H9 (cell line): ENCODE data around the gene GSTT2. TPM values are rescaled to one million over a fixed set of nuclear protein-coding genes. Genes with fewer than 3 reads are reported as not detected.

Experiments used
- DNase-seq: peaks from one replicate; pipeline ENCODE4 v3.0.0-alpha.2; 2017
- H2AFZ ChIP-seq: one replicate; pipeline ENCODE4 v1.6.1; 2013; ENCODE audit warnings: mild to moderate bottlenecking, low read length, control low read depth, moderate library complexity
- H2AK5ac ChIP-seq: 2 replicates; pipeline ENCODE4 v1.6.1; 2013; ENCODE audit warnings: low read length, control low read depth, mixed read lengths; ENCODE audit not compliant: insufficient read length
- H2BK120ac ChIP-seq: one replicate; pipeline ENCODE4 v1.6.1; 2013; ENCODE audit warnings: low read depth, mild to moderate bottlenecking, low read length, control low read depth, inconsistent platforms; ENCODE audit not compliant: poor library complexity, severe bottlenecking
- H2BK12ac ChIP-seq: 2 replicates; pipeline ENCODE4 v1.6.1; 2013; ENCODE audit warnings: low read length, control low read depth, mixed read lengths, low read depth; ENCODE audit not compliant: insufficient read length
- H2BK15ac ChIP-seq: 2 replicates; pipeline ENCODE4 v1.6.1; 2013; ENCODE audit warnings: low read depth, low read length, control low read depth
- H2BK20ac ChIP-seq: one replicate; pipeline ENCODE4 v1.6.1; 2013; ENCODE audit warnings: low read depth, mild to moderate bottlenecking, low read length, control low read depth, inconsistent platforms; ENCODE audit not compliant: poor library complexity, severe bottlenecking
- H2BK5ac ChIP-seq: 2 replicates; pipeline ENCODE4 v1.6.1; 2013; ENCODE audit warnings: low read length, control low read depth, mixed read lengths; ENCODE audit not compliant: insufficient read length
- H3K14ac ChIP-seq: 2 replicates; pipeline ENCODE4 v1.6.1; 2013; ENCODE audit warnings: low read length, control low read depth; ENCODE audit not compliant: insufficient read depth
- H3K18ac ChIP-seq: 2 replicates; pipeline ENCODE4 v1.6.1; 2013; ENCODE audit warnings: low read depth, mild to moderate bottlenecking, mixed read lengths, low read length, control low read depth; ENCODE audit not compliant: insufficient read length
- H3K23ac ChIP-seq: 2 replicates; pipeline ENCODE4 v1.6.1; 2013; ENCODE audit warnings: low read length, control low read depth, mixed read lengths, low read depth; ENCODE audit not compliant: insufficient read length
- H3K23me2 ChIP-seq: 2 replicates; pipeline ENCODE4 v1.6.1; 2013; ENCODE audit warnings: low read depth, mild to moderate bottlenecking, mixed read lengths, low read length, control low read depth; ENCODE audit not compliant: insufficient read length, poor library complexity, severe bottlenecking
- H3K27ac ChIP-seq: 2 replicates; pipeline ENCODE4 v1.5.1; 2013; ENCODE audit warnings: low read length, control low read depth, mixed read lengths, low read depth; ENCODE audit not compliant: insufficient read length
- H3K27me3 ChIP-seq: 2 replicates; pipeline ENCODE4 v1.6.1; 2013; ENCODE audit warnings: low read length, control low read depth, inconsistent platforms; ENCODE audit not compliant: insufficient read depth
- H3K4ac ChIP-seq: 2 replicates; pipeline ENCODE4 v1.6.1; 2013; ENCODE audit warnings: low read depth, mild to moderate bottlenecking, control low read depth, inconsistent platforms, low read length, moderate library complexity
- H3K4me1 ChIP-seq: 2 replicates; pipeline ENCODE4 v1.6.1; 2013; ENCODE audit warnings: low read length, control low read depth, inconsistent platforms; ENCODE audit not compliant: insufficient read depth
- H3K4me2 ChIP-seq: 2 replicates; pipeline ENCODE4 v1.6.1; 2013; ENCODE audit warnings: low read length, control low read depth, mixed read lengths; ENCODE audit not compliant: insufficient read length, insufficient read depth
- H3K56ac ChIP-seq: 2 replicates; pipeline ENCODE4 v1.6.1; 2013; ENCODE audit warnings: low read depth, mild to moderate bottlenecking, mixed read lengths, low read length, control low read depth; ENCODE audit not compliant: insufficient read length
- H3K79me1 ChIP-seq: 2 replicates; pipeline ENCODE4 v1.6.1; 2013; ENCODE audit warnings: low read depth, mild to moderate bottlenecking, moderate library complexity, low read length, control low read depth, inconsistent platforms; ENCODE audit not compliant: insufficient read depth, poor library complexity, severe bottlenecking
- H3K79me2 ChIP-seq: 2 replicates; pipeline ENCODE4 v1.6.1; 2013; ENCODE audit warnings: low read length, control low read depth, inconsistent platforms; ENCODE audit not compliant: insufficient read depth
- H3K9ac ChIP-seq: 2 replicates; pipeline ENCODE4 v1.6.1; 2013; ENCODE audit warnings: low read length, control low read depth, mixed read lengths; ENCODE audit not compliant: insufficient read length; ENCODE audit errors: extremely low read depth
- H3K9me3 ChIP-seq: one replicate; pipeline ENCODE4 v1.6.1; 2013; ENCODE audit warnings: low read depth, low read length, inconsistent platforms; ENCODE audit not compliant: control insufficient read depth
- H3T11ph ChIP-seq: one replicate; pipeline ENCODE4 v1.6.1; 2013; ENCODE audit warnings: mild to moderate bottlenecking, low read length, control low read depth, inconsistent platforms
- H4K20me1 ChIP-seq: one replicate; pipeline ENCODE4 v1.6.1; 2013; ENCODE audit not compliant: control insufficient read depth, insufficient read length, insufficient read depth
- H4K5ac ChIP-seq: 2 replicates; pipeline ENCODE4 v1.6.1; 2013; ENCODE audit warnings: low read depth, mild to moderate bottlenecking, mixed read lengths, low read length, control low read depth; ENCODE audit not compliant: insufficient read length
- H4K8ac ChIP-seq: replicated peaks from 2 replicates; pipeline ENCODE4 v1.6.1; 2013; ENCODE audit warnings: low read length, control low read depth, mixed read lengths, low read depth; ENCODE audit not compliant: insufficient read length
- H4K91ac ChIP-seq: 2 replicates; pipeline ENCODE4 v1.6.1; 2013; ENCODE audit warnings: low read depth, mild to moderate bottlenecking, moderate library complexity, mixed read lengths, low read length, control low read depth; ENCODE audit not compliant: insufficient read length
- H3K27ac Mint-ChIP-seq, 3 experiments: 2 replicates in 2 of 3; 3 replicates in 1 of 3; pipeline ENCODE4 v1.8.0; 2020 to 2021; ENCODE audit warnings: mixed read lengths in 3 of 3, mild to moderate bottlenecking in 1 of 3, moderate library complexity in 1 of 3
- H3K27me3 Mint-ChIP-seq: 2 replicates; pipeline ENCODE4 v1.8.0; 2021; ENCODE audit warnings: low read depth, mild to moderate bottlenecking, moderate library complexity, mixed read lengths
- H3K36me3 Mint-ChIP-seq, 3 experiments: 2 replicates in 2 of 3; 3 replicates in 1 of 3; pipeline ENCODE4 v1.8.0; 2020 to 2021; ENCODE audit warnings: low read depth in 3 of 3, mixed read lengths in 3 of 3; ENCODE audit not compliant: insufficient read depth in 1 of 3
- H3K4me1 Mint-ChIP-seq, 2 experiments: 2 replicates each; pipeline ENCODE4 v1.8.0; 2020; ENCODE audit warnings: mixed read lengths in 2 of 2
- H3K4me3 Mint-ChIP-seq, 2 experiments: 2 replicates in 1 of 2; 3 replicates in 1 of 2; pipeline ENCODE4 v1.8.0; 2020 to 2021; ENCODE audit warnings: mild to moderate bottlenecking in 2 of 2, mixed read lengths in 2 of 2, moderate library complexity in 1 of 2
- H3K9me3 Mint-ChIP-seq, 2 experiments: 2 replicates in 1 of 2; 3 replicates in 1 of 2; pipeline ENCODE4 v1.8.0; 2020; ENCODE audit warnings: mild to moderate bottlenecking in 2 of 2, mixed read lengths in 2 of 2, moderate library complexity in 1 of 2
- WGBS: extraction: QIAGEN DNeasy Blood & Tissue Kit; methylation state at CpG from one replicate; pipeline ENCODE4 v1.1.7; 2013; ENCODE audit warnings: missing lambda C conversion rate, low lambda C conversion rate, mixed read lengths; ENCODE audit not compliant: insufficient read length; ENCODE audit errors: extremely low coverage; 5-methylcytosine and 5-hydroxymethylcytosine counted together
- total RNA-seq: library from RNA; stranded (reverse); gene quantifications from 2 replicates; pipeline ENCODE4 v1.2.1, GENCODE V29; 2021
- TF ChIP-seq, protein P1 (sequence below): fragments of 200-600 bp; sonication (generic); conservative IDR thresholded peaks from 3 replicates; pipeline ENCODE4 v1.8.0; 2021; ENCODE audit warnings: antibody characterized with exemption, mild to moderate bottlenecking

GSTT2 gene
- total RNA-seq, 1 experiment from 2014 or later, result 0.22 TPM

DNA sequence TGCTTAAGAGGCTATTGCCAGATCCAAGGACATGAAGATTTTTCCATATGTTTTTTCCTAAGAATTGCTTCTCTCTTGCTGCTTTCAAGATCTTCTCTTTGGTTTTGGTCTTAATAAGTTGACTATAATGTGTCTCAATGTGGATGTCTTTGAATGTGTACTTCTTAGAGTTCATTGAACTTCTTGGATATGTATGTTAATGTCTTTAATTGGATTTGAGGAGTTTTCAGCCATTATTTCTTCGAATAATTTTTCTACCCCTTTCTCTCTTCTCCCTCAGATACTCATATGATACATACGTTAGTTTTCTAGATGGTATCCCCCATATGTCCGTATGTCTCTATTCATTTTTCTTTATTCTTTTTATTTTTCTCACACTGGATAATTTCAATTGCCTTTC lies 44.4 kb downstream of the GSTT2 start:
- Histone ChIP-seq H3K18ac (no peak overlapping the region), H2BK20ac (no peak overlapping the region), H3K56ac (no peak overlapping the region), H4K91ac (no peak overlapping the region), H2BK120ac (no peak overlapping the region), H4K8ac (no peak overlapping the region), H3K4me1 (no peaks in the 10 kb centered on the region), H3K27me3 (no peaks in the 10 kb centered on the region), H3T11ph (no peak overlapping the region), H3K79me1 (no peaks in the 10 kb centered on the region), H3K9me3 (no peaks in the 10 kb centered on the region), H2BK15ac (no peak overlapping the region), H3K27ac (no peak overlapping the region), H2BK5ac (no peak overlapping the region), H3K79me2 (peaks cover 5% of the 10 kb centered on the region; the same call in 1 of the 2 replicates), H2AFZ (no peak overlapping the region), H4K5ac (no peak overlapping the region), H2BK12ac (no peak overlapping the region), H3K23ac (no peak overlapping the region), H3K23me2 (no peaks in the 10 kb centered on the region), H2AK5ac (no peak overlapping the region), H3K9ac (no peak overlapping the region), H4K20me1 (no peaks in the 10 kb centered on the region), H3K4me2 (no peak overlapping the region), H3K14ac (no peak overlapping the region), H3K4ac (no peak overlapping the region)
- no peak overlapping the region for H3K27ac Mint-ChIP-seq
- H3K27me3 Mint-ChIP-seq, result no peaks in the 10 kb centered on the region
- DNase-seq, result no peak
- no peak overlapping the region for H3K4me3 Mint-ChIP-seq
- H3K4me1 Mint-ChIP-seq, result peaks cover 3 to 12% of the 10 kb centered on the region in 2 experiments; a peak in 3 of 4 replicates
- no CpG with 5 or more reads among the region's 3 CpGs for WGBS
- H3K36me3 Mint-ChIP-seq, result peaks cover 0 to 5% (median 0%) of the 10 kb centered on the region in 3 experiments; a peak in 2 of 7 replicates
- TF ChIP-seq, protein P1, sequence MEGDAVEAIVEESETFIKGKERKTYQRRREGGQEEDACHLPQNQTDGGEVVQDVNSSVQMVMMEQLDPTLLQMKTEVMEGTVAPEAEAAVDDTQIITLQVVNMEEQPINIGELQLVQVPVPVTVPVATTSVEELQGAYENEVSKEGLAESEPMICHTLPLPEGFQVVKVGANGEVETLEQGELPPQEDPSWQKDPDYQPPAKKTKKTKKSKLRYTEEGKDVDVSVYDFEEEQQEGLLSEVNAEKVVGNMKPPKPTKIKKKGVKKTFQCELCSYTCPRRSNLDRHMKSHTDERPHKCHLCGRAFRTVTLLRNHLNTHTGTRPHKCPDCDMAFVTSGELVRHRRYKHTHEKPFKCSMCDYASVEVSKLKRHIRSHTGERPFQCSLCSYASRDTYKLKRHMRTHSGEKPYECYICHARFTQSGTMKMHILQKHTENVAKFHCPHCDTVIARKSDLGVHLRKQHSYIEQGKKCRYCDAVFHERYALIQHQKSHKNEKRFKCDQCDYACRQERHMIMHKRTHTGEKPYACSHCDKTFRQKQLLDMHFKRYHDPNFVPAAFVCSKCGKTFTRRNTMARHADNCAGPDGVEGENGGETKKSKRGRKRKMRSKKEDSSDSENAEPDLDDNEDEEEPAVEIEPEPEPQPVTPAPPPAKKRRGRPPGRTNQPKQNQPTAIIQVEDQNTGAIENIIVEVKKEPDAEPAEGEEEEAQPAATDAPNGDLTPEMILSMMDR, result no peak
- H3K9me3 Mint-ChIP-seq, result peaks cover 0 to 3% of the 10 kb centered on the region in 2 experiments; a peak in 3 of 5 replicates
